Progenitor cell of endocrine pancreas (in vitro differentiated cells): Measurements from ENCODE around the gene SORL1. TPM values are rescaled to one million over a fixed set of nuclear protein-coding genes. Genes with fewer than 3 reads are reported as not detected.
"Not testable (repeated sequence)": the region's sequence is repeated elsewhere in the genome, so short reads cannot be mapped to it uniquely, and the experiment has no call there.

Source experiments
- DNase-seq: peaks from one replicate; pipeline ENCODE4 v3.0.0; 2021; ENCODE audit warnings: low spot score; ENCODE audit not compliant: unreplicated experiment
- H3K27ac Mint-ChIP-seq: 2 replicates; pipeline ENCODE4 v1.8.0; 2021; ENCODE audit warnings: mild to moderate bottlenecking, moderate library complexity, mixed read lengths
- H3K27me3 Mint-ChIP-seq: 2 replicates; pipeline ENCODE4 v1.8.0; 2021; ENCODE audit warnings: mixed read lengths
- H3K36me3 Mint-ChIP-seq: 2 replicates; pipeline ENCODE4 v1.8.0; 2022; ENCODE audit warnings: mixed read lengths; ENCODE audit not compliant: insufficient read depth
- H3K4me1 Mint-ChIP-seq: 2 replicates; pipeline ENCODE4 v1.8.0; 2021; ENCODE audit warnings: low read depth, mixed read lengths
- H3K4me3 Mint-ChIP-seq: 2 replicates; pipeline ENCODE4 v1.8.0; 2021; ENCODE audit warnings: low read depth, mild to moderate bottlenecking, moderate library complexity, mixed read lengths
- H3K9me3 Mint-ChIP-seq: 2 replicates; pipeline ENCODE4 v1.8.0; 2021; ENCODE audit warnings: low read depth, mixed read lengths
- total RNA-seq: library from RNA; stranded (reverse); gene quantifications from 2 replicates; pipeline ENCODE4 v1.2.1, GENCODE V29; 2021
- TF ChIP-seq, protein P1 (sequence below): fragments of 200-600 bp; sonication (generic); IDR thresholded peaks from one replicate; pipeline ENCODE4 v1.5.0; 2021; ENCODE audit warnings: antibody characterized with exemption, mild to moderate bottlenecking; ENCODE audit not compliant: unreplicated experiment

The SORL1 gene
- total RNA-seq, 1 donor from 2014 or later = 31.8 TPM

DNA sequence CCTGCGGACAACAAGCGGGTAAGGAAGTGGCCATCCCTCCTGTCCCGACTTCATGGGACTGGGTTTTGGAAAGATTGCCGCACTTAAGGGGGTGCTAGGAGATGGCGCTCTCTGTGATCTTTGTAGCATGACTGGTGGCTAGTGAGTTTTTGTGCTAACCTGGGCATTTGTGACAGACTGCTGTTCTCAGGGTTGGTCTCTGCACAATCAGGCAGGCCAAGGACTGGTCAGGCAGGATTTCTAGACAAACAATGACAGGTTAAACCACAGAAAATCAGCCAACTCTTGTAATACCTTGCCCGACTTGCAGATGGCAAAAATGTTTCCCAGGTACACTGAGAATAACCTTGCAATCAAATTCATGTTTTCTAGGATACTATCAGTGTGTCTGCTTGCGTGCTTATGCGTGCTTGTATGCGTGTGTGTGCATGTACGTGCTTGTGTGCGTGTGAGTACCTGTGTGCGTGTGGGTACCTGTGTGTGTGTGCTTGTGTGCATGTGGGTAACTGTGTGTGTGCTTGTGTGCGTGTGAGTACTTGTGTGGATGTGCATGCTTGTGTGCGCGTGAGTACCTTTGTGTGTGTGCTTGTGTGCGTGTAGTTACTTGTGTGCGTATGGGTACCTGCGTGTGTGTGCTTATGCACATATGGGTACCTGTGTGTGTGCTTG, 26.2 kb downstream of the SORL1 start:
- H3K27me3 Mint-ChIP-seq = no peaks in the 10 kb centered on the region
- H3K27ac Mint-ChIP-seq = peak overlapping the region; percentile 93
- TF ChIP-seq, protein P1, sequence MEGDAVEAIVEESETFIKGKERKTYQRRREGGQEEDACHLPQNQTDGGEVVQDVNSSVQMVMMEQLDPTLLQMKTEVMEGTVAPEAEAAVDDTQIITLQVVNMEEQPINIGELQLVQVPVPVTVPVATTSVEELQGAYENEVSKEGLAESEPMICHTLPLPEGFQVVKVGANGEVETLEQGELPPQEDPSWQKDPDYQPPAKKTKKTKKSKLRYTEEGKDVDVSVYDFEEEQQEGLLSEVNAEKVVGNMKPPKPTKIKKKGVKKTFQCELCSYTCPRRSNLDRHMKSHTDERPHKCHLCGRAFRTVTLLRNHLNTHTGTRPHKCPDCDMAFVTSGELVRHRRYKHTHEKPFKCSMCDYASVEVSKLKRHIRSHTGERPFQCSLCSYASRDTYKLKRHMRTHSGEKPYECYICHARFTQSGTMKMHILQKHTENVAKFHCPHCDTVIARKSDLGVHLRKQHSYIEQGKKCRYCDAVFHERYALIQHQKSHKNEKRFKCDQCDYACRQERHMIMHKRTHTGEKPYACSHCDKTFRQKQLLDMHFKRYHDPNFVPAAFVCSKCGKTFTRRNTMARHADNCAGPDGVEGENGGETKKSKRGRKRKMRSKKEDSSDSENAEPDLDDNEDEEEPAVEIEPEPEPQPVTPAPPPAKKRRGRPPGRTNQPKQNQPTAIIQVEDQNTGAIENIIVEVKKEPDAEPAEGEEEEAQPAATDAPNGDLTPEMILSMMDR = no peak
- peaks cover 43% of the 10 kb centered on the region for H3K4me1 Mint-ChIP-seq
- no peak for DNase-seq
- peak overlapping the region; percentile 37 for H3K4me3 Mint-ChIP-seq
- H3K9me3 Mint-ChIP-seq = no peaks in the 10 kb centered on the region
- H3K36me3 Mint-ChIP-seq = peaks cover under 1% of the 10 kb centered on the region

DNA sequence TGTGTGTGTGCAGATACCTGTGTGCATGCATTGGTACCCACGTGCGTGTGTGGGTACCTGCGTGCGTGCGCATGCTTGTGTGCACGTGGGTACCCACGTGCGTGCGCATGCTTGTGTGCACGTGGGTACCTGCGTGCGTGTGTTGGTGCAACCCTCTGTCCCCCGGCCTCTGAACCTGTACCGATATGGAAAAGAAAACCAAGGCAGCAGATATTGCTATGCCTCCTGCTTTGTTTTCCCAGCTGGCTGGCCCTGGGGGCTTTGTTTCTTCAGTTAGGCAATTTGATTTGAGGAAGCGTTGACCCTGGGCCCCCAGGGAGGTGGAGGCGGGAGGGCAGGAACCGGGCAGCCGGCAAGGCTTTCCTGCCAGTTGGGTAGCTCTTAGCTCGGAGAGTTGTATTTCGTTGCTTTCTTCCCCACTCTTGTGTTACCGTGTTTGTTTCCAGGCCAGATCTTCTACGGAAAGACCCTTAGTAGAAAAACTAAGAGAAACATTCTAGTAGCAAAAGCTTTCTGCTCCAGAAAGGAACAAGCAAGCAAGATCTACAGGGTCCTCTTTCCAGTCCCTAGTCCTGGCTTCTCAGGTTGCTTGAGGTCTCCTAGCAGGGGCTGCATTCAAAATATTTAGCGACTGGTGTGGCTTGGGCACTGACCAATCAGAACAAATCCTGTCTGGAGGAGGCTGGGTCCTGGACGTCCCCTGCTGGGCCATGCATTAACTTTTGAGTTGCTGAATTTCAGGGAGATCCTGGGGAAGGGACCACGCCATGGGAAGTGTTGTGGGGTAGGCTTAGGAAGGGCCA, 27.0 kb downstream of the SORL1 start:
- Mint-ChIP-seq H3K27me3 (no peaks in the 10 kb centered on the region), H3K27ac (peak overlapping the region; percentile 93), H3K4me1 (peaks cover 43% of the 10 kb centered on the region), H3K4me3 (peak overlapping the region; percentile 44), H3K36me3 (no peaks in the 10 kb centered on the region), H3K9me3 (no peaks in the 10 kb centered on the region)
- no peak for DNase-seq
- TF ChIP-seq, protein P1 = no peak

DNA sequence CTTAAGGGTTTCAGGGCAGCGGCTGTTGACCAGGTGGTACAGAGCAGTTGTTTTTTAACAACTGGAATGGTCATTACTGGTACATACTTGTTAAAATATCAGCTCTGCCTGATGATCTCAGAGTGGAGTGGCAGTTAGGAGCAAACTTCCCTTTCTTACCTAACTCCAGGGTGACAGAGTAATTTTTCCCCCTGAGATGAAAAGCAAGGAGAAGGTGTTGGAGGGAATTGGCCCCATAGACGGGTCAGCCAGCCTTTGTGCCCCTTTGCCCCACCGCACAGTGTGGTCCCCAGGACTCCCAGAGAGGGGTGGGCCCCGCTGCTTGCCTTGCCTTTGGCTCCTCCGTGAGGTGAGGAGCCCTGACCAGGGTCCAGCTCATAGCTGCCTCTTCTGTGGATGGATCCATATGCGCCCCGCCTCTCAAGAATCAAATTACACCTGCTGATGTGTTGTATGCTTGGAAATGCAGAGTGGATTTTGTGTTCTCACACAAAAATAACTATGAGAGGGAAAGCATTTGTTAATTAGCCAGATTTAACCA, 27.7 kb downstream of the SORL1 start:
- Mint-ChIP-seq H3K9me3 (no peaks in the 10 kb centered on the region), H3K27ac (peak overlapping the region; percentile 93), H3K36me3 (no peaks in the 10 kb centered on the region), H3K27me3 (no peaks in the 10 kb centered on the region), H3K4me1 (peaks cover 43% of the 10 kb centered on the region), H3K4me3 (peak overlapping the region; percentile 44)
- TF ChIP-seq, protein P1 = no peak
- no peak for DNase-seq

DNA sequence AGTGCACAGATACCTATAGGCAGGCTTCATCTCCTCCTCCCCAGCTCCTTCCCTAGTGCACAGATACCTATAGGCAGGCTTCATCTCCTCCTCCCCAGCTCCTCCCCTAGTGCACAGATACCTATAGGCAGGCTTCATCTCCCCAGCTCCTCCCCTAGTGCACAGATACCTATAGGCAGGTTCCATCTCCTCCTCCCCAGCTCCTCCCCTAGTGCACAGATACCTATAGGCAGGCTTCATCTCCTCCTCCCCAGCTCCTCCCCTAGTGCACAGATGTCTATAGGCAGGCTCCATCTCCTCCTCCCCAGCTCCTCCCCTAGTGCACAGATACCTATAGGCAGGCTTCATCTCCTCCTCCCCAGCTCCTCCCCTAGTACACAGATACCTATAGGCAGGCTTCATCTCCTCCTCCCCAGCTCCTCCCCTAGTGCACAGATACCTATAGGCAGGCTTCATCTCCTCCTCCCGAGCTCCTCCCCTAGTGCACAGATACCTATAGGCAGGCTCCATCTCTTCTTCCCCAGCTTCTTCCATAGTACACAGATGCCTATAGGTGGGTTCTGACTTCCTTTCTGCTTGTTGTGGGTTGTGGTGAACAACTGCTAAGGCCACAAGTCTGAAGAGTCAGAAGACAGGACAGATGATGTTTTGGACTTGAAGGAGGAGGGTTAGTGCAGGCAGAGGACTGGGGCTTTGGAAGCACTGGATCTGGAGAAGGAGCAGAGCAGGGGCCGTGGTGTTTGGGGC, 29.5 kb downstream of the SORL1 start:
- H3K36me3 Mint-ChIP-seq, H3K27me3 Mint-ChIP-seq, DNase-seq, H3K9me3 Mint-ChIP-seq, H3K4me3 Mint-ChIP-seq: not testable (repeated sequence)
- Mint-ChIP-seq H3K27ac (peak overlapping the region; percentile 1), H3K4me1 (peaks cover 37% of the 10 kb centered on the region)

DNA sequence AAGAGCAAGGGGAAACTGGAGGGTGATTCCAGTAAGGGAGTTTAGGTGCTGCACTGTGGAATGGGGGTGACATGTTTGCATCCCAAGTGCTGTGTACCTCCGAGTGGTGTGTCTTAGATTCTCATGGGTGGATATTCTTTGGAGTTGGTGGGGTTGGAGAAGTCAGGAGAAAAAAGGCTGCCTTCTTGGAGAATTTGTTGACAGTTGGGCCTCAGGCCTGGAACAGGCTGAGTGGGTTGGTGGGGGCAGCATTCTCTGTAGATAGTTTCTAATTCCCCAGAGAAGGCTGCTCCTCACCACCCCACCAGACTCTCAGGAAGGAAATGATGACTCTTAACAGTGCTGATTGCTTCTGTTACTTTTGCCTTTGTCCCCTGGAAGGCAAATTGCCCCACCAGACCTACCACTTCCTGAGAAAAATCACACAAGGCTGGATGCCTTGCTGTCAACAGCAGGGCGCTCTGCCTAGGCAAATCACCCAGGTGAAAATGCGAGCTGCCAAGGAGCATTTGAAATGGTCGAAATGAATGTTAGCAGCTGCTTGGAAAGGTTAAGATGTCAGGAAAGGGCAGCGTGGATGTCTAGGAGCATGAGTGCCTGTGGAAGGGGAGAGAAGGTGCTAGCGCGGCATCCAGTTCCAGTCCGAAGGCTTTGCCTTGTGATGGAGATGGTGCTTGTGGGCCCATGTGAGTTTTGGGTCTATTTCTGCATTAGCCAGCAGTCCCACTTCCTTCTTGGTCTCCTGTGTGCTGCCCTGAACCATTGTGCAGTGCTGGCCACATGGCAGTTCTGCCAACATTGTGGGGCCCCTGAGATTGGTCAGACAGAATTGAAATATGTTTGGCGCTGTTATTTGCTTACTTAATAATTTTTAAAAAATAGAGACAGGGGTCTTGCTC, 30.4 kb downstream of the SORL1 start:
- DNase-seq = no peak
- peaks cover 29% of the 10 kb centered on the region for H3K4me1 Mint-ChIP-seq
- peaks cover 6% of the 10 kb centered on the region for H3K36me3 Mint-ChIP-seq
- TF ChIP-seq, protein P1 = no peak
- no peaks in the 10 kb centered on the region for H3K9me3 Mint-ChIP-seq
- H3K27me3 Mint-ChIP-seq = no peaks in the 10 kb centered on the region
- no peak overlapping the region for H3K4me3 Mint-ChIP-seq
- peak overlapping the region; percentile 1 for H3K27ac Mint-ChIP-seq
